NAMALWA (cell line): ENCODE results near the gene PLA2G6.

Experiments
- DNase-seq: peaks from one replicate; pipeline ENCODE4 v3.0.0-alpha.2; 2015; ENCODE audit warnings: low spot score

The PLA2G6 gene

DNA sequence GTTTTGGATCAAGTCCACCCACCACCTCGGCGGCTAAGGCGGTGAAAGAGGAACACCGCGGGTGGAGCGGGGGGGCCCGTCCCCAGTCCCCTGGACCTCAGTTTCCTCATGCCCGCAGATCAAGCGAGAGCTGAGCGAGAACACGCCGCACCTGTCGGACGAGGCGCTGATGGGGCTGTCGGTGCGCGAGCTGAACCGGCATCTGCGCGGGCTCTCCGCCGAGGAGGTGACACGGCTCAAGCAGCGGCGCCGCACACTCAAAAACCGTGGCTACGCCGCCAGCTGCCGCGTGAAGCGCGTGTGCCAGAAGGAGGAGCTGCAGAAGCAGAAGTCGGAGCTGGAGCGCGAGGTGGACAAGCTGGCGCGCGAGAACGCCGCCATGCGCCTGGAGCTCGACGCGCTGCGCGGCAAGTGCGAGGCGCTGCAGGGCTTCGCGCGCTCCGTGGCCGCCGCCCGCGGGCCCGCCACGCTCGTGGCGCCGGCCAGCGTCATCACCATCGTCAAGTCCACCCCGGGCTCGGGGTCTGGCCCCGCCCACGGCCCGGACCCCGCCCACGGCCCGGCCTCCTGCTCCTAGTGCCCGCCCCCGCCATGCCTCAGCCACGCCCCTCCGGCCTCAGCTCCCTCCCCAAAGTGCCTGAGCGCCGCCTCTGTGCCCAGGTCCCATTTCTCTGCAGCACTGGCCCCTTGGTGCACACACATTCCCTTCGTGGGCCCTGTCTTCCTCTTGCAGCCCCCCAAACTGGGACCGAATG lies 32.8 kb upstream of the PLA2G6 start:
- peak; percentile 60 for DNase-seq

DNA sequence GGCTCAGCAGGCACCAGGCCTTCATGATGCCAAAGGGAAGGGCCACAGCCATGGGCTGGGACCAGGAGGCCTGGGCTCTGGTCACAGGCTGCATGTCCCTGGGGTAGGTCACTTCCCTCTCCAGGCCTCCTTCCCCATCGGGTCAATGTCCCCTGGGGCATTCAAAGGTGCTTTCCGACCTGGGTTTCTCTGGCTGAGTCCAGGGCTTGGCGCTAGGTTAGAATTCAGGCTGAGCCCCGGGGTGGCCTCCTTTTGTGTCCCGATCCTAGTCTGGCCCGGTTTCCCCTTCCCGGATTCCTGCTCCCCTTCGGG lies 32.3 kb upstream of the PLA2G6 start:
- no peak for DNase-seq

DNA sequence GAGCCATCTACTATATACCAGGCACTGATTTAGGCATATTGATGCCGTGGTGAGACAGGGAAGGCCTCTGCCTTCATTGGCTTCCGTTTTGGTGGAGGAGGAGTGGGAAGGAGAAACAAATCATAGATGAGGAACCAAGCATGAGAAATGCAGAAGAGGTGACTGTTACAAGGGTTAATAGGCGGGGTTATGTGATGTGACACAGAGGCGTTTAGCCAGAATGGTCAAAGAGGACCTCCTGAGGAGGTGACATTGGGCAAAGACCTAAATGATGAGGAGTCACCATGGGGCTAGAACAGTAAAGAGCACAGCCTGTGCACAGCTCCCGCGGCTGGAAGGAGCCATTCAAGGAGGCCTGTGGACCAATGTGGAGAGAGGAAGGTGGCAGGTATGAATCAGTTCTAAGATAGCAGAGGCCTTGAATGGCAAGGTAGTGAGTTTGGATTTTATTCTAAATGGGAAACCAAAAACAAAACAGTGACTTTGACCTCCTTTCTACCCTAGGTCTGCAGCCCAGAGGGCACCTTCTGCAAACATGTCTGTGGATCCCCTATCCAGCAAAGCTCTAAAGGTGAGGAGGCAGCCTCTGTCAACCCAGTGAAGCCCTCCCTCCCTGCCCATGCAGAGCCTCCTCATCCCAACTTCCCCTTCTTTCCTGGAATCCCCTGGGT lies 31.8 kb upstream of the PLA2G6 start:
- no peak for DNase-seq

DNA sequence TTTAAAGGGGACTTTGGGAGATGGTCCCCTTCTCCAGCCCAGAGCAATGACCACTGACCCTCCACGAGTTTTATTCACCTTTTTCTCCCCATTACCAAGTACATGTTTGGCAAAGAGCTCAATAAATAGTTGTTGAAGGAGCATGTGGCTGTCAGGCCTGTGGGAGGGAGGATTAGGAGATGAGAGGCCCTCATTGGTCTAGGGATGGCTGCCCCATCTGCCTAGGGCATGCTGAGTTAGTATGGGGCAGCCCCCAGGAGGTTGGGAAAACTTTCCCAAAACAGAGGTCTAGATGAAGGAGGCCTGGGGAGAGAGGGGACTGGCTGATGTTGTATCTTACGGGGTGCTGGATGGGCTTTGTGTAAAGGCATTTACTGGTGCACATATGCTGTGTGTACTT lies 30.8 kb upstream of the PLA2G6 start:
- DNase-seq, result no peak

DNA sequence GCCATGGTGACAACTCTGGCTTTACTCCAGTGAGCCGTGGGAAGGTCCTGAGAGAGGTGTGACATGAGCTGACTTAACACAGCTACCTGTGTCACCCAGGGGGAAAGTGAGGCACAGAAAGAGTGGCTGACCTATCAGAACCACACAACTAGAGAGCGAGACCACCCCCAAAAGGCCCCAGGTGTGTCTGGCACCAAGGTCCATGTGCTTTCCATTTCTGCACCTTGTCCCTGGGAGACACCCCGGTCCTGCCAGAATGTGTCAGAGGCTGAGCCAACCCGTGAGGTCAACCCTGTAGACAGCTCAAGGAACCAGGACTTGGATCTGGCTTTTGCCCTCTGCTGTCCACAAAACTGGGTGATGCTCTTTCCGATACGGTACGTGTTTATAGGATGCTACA lies 29.9 kb upstream of the PLA2G6 start:
- DNase-seq, result no peak

DNA sequence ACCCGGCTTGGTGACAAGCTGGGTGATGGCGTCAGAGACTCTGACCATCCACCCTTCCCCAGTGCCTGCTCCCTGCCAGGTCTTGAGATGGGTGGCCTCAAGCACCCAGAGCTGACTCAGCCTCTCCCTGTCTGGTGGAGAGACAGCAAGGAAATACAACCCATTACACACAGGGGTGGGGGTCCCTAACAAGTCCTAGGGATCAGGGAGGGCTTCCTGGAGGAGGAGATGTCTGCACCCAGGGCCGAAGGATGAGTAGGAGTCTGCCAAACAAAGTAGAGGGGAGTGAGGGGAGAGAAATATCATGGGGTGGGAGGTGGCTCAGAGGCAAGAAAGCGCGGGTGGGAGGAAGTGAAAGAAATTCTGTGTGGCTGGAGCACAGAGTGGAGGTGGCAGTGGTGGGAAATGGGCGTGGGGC lies 26.9 kb upstream of the PLA2G6 start:
- no peak for DNase-seq

DNA sequence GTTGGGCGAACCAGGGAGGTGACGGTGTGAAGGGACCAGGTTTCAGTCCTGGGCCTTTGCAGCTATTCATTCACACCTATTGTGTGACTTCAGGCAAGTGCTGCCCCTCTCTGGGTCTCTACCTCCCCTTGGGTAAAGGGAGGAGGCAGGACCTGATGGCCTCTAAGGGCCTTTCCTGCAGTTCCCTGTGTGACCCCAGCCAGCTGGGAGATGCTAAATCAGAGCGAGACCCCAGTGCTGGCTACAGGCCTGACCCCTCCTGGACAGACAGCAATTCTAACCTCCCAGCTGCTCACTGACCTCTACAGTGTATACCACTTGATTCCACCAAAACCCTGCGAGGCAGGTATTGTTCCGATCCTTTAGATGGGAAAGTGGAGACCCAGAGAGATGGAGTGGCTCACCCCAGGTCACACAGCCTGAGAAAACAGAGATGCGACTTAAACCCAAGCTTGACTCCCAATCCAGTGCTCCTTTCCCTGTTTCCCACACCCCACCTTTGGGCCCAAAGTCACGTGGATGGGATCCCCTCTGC lies 26.3 kb upstream of the PLA2G6 start:
- DNase-seq, result no peak

DNA sequence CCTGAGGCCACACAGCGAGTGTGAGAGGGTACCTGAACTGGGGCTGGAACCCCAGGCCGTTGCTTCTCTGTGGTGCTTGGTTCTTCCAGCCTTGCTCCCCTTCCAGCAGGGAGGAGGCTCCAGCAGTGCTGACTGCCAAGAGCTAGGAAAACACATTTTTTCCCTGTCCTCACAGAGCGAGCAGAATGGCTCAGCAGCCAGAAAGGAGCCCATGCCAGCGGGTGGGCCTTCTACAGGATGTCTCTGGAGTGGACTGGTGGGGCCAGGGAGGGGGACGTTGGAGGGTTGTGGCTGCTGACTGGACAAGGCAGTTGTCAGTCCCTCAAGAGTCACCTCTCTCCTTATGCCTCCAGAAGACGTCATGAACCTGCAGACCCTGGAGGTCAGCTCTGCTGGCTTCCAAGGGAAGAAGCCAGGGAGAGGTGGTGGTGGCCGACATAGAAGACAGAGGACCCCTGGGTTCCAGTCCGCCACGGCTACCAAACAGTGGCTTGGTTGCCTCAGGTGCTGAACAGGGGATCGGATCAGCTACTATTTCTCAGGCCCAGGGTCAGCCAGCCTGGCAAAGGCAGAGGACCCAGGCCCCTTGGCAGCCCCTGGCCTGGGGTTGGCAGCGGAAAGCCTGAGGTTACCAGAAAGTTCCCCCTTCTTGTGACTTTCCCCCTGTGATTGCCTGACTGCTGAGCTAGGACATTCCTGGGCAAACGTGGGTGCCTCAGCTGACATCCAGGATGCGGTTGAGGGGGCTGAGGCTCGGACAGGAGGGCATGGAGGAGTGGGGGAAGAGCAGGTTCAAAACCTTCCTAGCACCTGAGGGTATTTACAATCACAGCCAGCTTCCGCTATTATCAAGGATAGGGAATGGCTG lies 23.9 kb upstream of the PLA2G6 start:
- DNase-seq, result no peak

DNA sequence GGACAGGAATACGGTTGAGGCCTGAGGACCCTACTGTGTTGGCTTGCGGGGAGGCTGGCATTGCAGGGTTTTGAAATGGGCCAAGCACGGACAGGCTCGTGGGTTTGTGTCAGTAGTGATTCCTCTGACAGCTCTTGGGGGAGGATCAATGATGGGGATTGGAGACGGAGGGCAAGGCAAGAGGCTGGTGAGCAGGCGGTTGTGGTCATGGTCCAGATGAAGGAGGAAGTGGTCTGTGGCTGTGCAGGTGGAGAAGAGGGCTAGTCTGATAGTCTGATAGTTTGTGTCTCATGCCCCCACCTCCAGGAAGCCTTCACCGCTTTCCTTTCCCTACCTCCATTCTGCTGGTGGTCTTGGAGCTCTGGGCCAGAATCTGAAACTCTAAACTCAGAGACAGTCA lies 23.2 kb upstream of the PLA2G6 start:
- DNase-seq, result peak; percentile 67

DNA sequence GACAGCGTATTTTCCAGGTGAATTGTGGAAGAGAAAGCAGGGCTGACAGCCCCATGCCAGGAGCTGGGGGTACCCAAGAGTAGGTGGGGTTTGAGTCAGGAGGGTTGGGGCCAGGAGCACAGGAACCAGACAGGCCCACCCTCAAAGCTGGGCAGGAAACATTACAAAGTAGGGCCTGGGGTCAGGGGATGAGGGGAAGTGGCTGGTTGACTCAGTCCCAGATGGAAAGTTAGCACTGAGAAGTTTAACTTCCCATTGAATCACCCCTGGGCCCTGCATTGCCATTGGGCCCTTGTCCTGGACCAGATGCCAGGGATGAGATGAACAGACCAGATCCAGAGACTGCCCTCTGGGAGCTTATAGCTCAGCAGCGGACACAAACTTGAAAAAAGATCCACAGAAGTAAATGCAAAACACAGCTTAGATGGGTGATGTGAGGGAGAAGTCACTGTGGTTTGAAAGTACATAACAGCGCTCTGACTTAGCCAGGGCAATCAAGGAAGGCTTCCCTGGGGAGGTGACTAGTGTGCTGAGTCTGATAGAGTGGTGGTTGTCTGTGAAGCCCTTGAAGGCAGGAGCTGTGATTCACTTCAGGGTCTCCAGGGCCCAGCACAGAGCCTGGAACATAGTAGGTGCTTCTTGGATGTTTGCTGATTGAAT lies 22.4 kb upstream of the PLA2G6 start:
- DNase-seq, result peak; percentile 45

DNA sequence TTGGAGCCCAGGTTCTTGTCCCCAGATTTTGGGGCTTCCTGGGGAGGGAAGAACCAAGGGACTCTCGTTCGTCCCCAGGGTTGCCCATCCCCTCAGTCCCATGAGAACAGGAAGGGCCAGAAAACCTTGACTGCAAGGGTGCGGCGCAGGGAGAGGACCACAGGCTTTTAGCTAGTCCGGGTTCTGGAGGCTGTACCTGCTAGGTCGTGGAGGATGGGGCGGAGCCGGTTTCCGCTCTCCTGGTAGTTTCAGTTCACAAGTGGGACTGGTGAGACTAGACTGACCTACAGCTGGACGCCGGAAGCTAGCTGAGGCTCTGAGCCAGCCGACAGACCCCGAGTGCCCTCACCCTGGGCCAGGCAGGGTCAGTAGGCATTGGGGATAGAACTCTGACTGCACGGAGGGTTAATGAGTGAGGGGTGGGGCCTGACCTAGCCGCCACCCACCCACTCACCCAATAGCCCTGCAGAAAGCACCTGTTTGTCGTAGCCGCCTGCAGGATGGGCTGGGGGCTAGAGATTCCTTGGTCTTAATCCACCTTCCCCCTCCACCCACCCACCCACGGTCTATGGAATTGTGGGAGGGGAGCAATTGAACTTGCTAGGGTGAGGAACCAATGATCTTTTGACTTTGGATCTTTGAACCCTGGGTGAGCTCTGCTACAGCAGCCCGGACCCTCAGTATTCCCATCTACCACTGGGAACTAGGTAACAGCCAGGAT lies 21.6 kb upstream of the PLA2G6 start:
- no peak for DNase-seq

DNA sequence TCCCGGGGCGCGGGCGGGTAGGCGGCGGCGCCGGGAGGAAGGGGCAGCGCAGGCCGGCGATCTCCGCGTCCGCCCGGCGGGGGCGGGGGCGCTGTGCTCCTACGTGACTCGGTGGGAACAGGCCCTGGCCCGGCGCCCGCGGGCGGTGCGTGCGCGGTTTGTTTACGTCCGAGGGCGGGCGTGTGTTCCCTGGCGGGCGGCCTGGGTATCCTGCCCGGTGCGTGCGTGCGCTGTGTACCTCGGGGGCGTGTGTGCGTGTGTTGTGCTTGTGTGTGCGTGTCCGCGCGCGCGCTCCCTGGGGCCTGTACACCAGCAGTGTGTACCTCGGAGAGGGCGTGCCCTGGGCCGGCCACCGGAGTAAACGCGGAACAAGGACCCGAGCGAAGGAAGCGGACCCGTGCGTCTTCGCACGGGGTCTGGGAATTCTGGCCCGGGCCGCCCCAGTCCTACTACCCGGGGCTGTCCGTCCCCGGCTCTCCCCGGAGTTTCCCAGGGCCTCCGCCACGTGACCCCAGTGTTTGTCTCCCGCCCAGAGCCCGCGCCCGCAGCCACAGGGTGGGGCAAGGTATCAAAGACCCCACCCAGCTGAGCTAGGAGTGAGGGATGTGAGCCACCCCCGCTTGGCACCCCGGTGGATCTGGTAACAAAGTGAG lies 20.9 kb upstream of the PLA2G6 start:
- DNase-seq, result peak; percentile 67

DNA sequence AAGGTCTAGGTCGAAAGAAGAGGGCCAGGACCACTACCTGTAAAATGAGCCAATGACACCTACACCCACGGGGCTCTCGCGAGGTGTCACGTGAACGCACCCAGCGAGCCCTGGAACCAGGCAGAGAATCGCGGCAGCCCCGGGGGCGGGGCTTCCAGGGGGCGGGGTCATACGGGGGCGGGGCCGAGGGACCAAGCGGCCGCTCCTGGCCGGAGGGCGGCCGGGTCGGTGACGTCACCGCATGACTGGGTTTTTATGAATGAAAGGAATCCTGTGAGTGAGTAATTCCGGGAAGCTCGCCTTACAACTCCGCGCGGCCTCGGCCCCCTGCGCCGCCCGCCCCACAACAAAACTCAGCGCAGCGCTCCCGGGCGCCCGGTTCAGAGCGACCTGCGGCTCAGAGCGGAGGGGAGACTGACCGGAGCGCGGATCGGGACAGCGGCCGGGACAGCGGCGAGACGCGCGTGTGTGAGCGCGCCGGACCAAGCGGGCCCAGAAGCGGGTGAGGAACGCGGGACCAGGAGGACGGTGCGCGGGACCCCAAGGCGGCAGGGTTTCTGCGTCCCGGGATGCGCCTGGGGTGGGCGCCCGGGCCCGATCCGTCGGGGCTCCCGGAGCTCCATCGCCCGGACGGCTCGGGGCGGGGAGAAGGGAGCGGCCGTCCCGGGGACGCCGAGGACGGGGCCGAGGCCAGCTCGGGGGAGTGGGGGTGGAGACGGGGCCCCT lies 20.2 kb upstream of the PLA2G6 start, which contains the start of gene MAFF:
Gene MAFF, plus strand, starts transcription at position 284 of the 726 bp plus-strand sequence. CDS start 11,860 bp downstream, outside the sequence.
- peak; percentile 90 for DNase-seq

DNA sequence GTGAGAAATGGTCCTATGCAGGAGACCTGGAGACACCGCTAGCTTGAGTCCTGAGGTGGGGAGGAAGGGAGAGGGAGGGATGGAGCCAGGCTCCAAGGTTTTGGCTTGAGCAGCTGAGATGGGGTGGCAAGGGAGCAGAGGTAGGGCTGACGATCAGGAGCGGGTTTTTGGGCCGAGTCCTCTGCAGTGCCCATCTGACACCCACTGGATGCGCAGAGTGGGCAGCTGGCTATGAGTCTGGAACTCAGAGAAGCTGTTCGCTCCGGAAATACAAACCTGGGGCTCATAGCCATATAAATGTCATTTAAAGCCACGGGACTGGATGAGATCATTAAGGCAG lies 19.7 kb upstream of the PLA2G6 start:
- DNase-seq, result no peak

DNA sequence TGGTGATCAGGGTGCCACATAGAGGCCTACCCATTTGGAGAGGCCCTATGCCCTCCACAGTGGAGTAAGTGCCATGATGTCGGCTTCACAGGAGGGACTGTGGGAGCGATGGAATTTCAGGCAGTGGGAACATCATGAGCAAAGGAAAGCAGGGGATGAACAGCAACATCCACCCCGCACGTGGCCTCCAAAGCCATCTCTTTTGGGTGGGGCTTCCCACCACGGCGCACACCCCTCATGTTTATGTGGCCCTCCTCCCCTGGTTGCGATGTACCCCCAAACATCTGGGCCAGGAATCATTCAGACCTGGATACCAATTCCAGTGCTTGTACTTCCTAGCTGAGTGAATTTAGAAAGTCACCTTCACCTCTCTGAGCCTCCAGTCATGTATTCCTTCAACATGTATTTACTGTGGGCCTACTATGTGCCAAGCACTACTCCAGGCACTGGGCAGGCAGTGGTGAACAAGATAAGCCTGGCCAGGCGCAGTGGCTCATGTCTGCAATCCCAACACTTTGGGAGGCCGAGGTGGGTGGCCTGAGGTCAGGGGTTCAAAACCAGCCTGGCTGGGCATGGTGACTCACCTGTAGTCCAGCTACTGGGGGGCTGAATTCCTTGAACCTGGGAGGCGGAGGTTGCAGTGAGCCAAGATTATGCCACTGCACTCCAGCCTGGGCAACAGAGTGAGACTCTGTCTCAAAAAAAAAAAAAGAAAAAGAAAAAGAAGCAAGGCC lies 18.4 kb upstream of the PLA2G6 start:
- DNase-seq, result no peak

DNA sequence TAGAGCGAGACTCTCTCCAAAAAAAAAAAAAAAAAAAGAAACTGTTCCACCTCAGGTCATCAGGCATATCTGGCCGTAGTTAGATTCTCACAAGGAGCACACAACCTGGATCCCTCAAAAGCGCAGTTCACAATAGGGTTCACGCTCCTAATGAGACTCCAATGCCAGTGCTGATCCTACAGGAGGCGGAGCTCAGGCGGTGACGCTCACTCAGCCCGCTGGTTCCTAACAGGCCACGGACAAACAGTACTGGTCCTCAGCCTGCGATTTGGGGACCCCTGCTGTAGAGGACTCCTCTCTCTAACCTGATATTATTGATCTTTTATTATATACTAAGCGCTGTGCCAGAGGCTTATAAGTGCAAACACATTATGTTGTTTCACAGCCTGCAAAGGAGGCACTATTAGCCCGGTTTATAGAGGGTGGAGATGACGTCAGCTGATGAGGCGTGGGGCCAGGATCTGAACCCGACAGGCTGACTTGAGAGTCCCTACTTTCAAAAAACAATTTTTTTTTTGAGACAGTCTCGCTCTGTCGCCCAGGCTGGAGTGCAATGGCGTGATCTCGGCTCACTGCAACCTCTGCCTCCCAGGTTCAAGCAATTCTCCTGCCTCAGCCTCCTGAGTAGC lies 15.3 kb upstream of the PLA2G6 start:
- DNase-seq, result no peak

DNA sequence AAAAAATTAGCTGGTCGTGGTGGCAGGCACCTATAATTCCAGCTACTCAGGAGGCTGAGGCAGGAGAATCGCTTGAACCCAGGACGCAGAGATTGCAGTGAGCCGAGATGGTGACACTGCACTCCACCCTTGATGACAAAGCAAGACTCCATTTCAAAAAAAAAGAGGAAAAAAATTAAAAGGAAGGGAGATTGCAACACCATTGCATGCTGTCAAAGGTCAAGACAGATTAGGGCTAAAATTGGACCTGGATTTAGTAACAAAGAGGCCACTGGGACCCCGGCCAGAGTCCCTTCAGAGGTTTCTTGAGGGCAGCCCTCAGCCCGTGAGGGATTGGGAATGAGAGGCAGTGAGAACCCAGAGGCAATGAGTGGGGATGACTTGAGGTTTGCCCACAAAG lies 11.9 kb upstream of the PLA2G6 start:
- DNase-seq, result no peak

DNA sequence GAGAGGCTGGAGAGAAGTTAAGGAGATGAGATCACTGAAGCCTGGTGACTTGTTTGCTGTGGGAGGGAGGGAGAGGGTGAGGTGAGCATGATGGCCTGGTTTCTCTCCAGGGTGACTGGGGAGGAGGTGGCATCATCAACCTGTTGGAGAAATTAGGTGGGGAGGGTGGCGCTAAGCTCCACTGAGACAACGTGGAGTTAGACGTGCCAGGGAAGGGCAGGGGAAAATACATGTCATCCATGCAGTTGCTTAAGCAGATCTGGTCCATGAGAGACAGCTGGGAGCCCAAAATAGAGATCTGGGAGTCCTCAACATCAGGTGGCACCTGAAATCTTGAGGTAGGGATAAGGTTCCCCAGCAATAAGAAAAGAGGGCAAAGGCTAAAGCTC lies 10.8 kb upstream of the PLA2G6 start:
- no peak for DNase-seq
